B cell (primary cell): ENCODE measurements around the gene ZNF222. TPM values are rescaled to one million over a fixed set of nuclear protein-coding genes. Genes with fewer than 3 reads are reported as not detected.

Experiments used
- ATAC-seq: fragments of 200-7000 bp; cut with Tn5 transposase; one replicate; pipeline ENCODE4 v1.10.0; 2021; ENCODE audit warnings: low read depth, mild to moderate bottlenecking, moderate number of reproducible peaks, moderate library complexity
- CTCF ChIA-PET: fragments of 350-600 bp; sonication (Branson Sonifier 250); formaldehyde crosslinking; loops from one replicate; lab custom pipeline; 2021; ENCODE audit warnings: antibody characterized with exemption, inconsistent platforms; lab: Charles Lee
- POLR2A ChIA-PET: fragments of 350-600 bp; sonication (Branson Sonifier 250); formaldehyde crosslinking; loops from one replicate; lab custom pipeline; 2021; ENCODE audit warnings: antibody characterized with exemption; lab: Charles Lee
- DNase-seq: peaks from one replicate; pipeline ENCODE4 v3.0.0; 2013
- H2AFZ ChIP-seq: 2 replicates; pipeline ENCODE4 v1.6.1; 2012; ENCODE audit warnings: mild to moderate bottlenecking, low read depth, low read length; ENCODE audit not compliant: insufficient read depth, poor library complexity, severe bottlenecking
- H3K27ac ChIP-seq, 2 donors: 1 replicate in 1 of 2; 2 replicates in 1 of 2; pipeline ENCODE4 v1.5.1; 2012 to 2013; ENCODE audit warnings: low read length in 2 of 2, mild to moderate bottlenecking in 2 of 2, moderate library complexity in 1 of 2
- H3K27me3 ChIP-seq, 4 experiments: fragments of 200-600 bp in 1 of 4; sonication (generic) in 1 of 4; replicated peaks in 1 of 4; 1 replicate in 2 of 4; 2 replicates in 2 of 4; pipeline versions ENCODE4 v1.6.1 to v1.7.0; 2013 to 2016; ENCODE audit warnings: low read length in 3 of 4, mild to moderate bottlenecking in 2 of 4, mixed read lengths in 1 of 4, moderate library complexity in 1 of 4; ENCODE audit not compliant: insufficient read depth in 4 of 4, control insufficient read depth in 3 of 4; ENCODE audit errors: control extremely low read depth in 1 of 4
- H3K36me3 ChIP-seq, 2 experiments: replicated peaks in 1 of 2; 1 replicate in 1 of 2; 2 replicates in 1 of 2; pipeline versions ENCODE4 v1.6.1 to v1.7.1; 2013; ENCODE audit warnings: low read length in 1 of 2; ENCODE audit not compliant: insufficient read depth in 2 of 2, control insufficient read depth in 1 of 2; ENCODE audit errors: control extremely low read depth in 1 of 2, extremely low read depth in 1 of 2
- H3K4me1 ChIP-seq, 2 donors: fragments of 200-600 bp in 1 of 2; sonication (generic) in 1 of 2; 1 replicate in 1 of 2; 2 replicates in 1 of 2; pipeline versions ENCODE4 v1.5.1 to v1.6.1; 2013 to 2017; ENCODE audit warnings: low read length in 2 of 2; ENCODE audit not compliant: control insufficient read depth in 2 of 2, insufficient read depth in 2 of 2
- H3K4me2 ChIP-seq: replicated peaks from 2 replicates; pipeline ENCODE3; 2012; ENCODE audit warnings: mild to moderate bottlenecking, low read depth, low read length; ENCODE audit not compliant: poor library complexity, severe bottlenecking
- H3K4me3 ChIP-seq, 5 experiments: fragments of 200-600 bp in 1 of 5; sonication (generic) in 1 of 5; 1 replicate in 3 of 5; 2 replicates in 2 of 5; pipeline versions ENCODE4 v1.5.1 to v1.7.0; 2011 to 2016; ENCODE audit warnings: low read length in 4 of 5, mild to moderate bottlenecking in 4 of 5, low read depth in 2 of 5, control low read depth in 1 of 5, moderate library complexity in 1 of 5; ENCODE audit not compliant: insufficient read depth in 1 of 5; ENCODE audit errors: control extremely low read depth in 1 of 5, extremely low read depth in 1 of 5
- H3K79me2 ChIP-seq: fragments of 200-600 bp; sonication (generic); one replicate; pipeline ENCODE4 v1.6.0; 2016; ENCODE audit warnings: low read length; ENCODE audit not compliant: control insufficient read depth, insufficient read depth
- H3K9ac ChIP-seq: fragments of 200-600 bp; sonication (generic); 2 replicates; pipeline ENCODE4 v1.6.1; 2017; ENCODE audit warnings: mild to moderate bottlenecking, low read length, moderate library complexity
- H3K9me3 ChIP-seq, 3 donors: one replicate each; pipeline versions ENCODE4 v1.6.1 to v1.7.1; 2013; ENCODE audit warnings: low read length in 2 of 3; ENCODE audit not compliant: control insufficient read depth in 2 of 3, insufficient read depth in 1 of 3; ENCODE audit errors: control extremely low read depth in 1 of 3
- H4K20me1 ChIP-seq: 2 replicates; pipeline ENCODE4 v1.6.0; 2012; ENCODE audit warnings: mild to moderate bottlenecking, low read length; ENCODE audit not compliant: insufficient read depth, control insufficient read depth, poor library complexity, severe bottlenecking
- H3K27ac Mint-ChIP-seq: one replicate; pipeline ENCODE4 v1.8.0; 2021; ENCODE audit warnings: mixed read lengths
- H3K27me3 Mint-ChIP-seq: one replicate; pipeline ENCODE4 v1.8.0; 2021; ENCODE audit warnings: mixed read lengths
- H3K4me1 Mint-ChIP-seq: one replicate; pipeline ENCODE4 v1.8.0; 2021; ENCODE audit warnings: mixed read lengths
- H3K4me3 Mint-ChIP-seq: one replicate; pipeline ENCODE4 v1.8.0; 2021; ENCODE audit warnings: mixed read lengths
- H3K9me3 Mint-ChIP-seq: one replicate; pipeline ENCODE4 v1.8.0; 2022; ENCODE audit warnings: mixed read lengths; ENCODE audit not compliant: insufficient read depth
- CTCF ChIP-seq: fragments of 200-600 bp; IDR thresholded peaks from one replicate; pipeline ENCODE4 v1.8.0; 2022; ENCODE audit warnings: antibody characterized with exemption, mild to moderate bottlenecking
- EZH2 ChIP-seq: IDR thresholded peaks from 2 replicates; pipeline ENCODE4 v1.6.1; 2012; ENCODE audit warnings: borderline replicate concordance, low read depth, mild to moderate bottlenecking, moderate library complexity, low read length; ENCODE audit not compliant: insufficient read depth, poor library complexity, severe bottlenecking
- WGBS: methylation state at CpG from one replicate; pipeline ENCODE4 v1.1.5; 2013; ENCODE audit warnings: missing lambda C conversion rate; ENCODE audit not compliant: insufficient coverage; 5-methylcytosine and 5-hydroxymethylcytosine counted together
- intact Hi-C: fragments of 100-400 bp; cut with micrococcal nuclease; formaldehyde crosslinking; loops from one replicate; pipeline ENCODE4 v1.10.0; 2022
- polyA plus RNA-seq: library from polyadenylated mRNA; depleted of rRNA; stranded (reverse); fragments of >200 nt; gene quantifications from 2 replicates; pipeline ENCODE4 v1.2.3, GENCODE V29; 2012
- total RNA-seq, 2 donors: library from RNA; stranded (reverse); fragments of 120-200 nt in 1 of 2; gene quantifications; 1 replicate in 1 of 2; 2 replicates in 1 of 2; pipeline versions ENCODE4 v1.2.3 to v1.2.4, GENCODE V29; 2013 to 2022

Gene ZNF222
- total and polyA plus RNA-seq, 2 donors (not counting 1 experiment from before 2014, with no cell fraction given): 2.5 to 7.5 TPM

- DNase-seq (no peak), ATAC-seq (no peak)
- Mint-ChIP-seq H3K4me1 (peaks cover 19% of the 10 kb centered on the region), H3K27me3 (no peaks in the 10 kb centered on the region), H3K27ac (peak overlapping the region; percentile 95), H3K4me3 (peak overlapping the region; percentile 99), H3K9me3 (peaks cover 20% of the 10 kb centered on the region)
- H3K27ac ChIP-seq: peak overlapping the region; percentile 67 to 78
- TF ChIP-seq EZH2 (no peak), CTCF (peak; percentile 24)
- peak overlapping the region; percentile 100 for H2AFZ ChIP-seq
- H3K4me1 ChIP-seq: peaks cover 13 to 14% of the 10 kb centered on the region in 2 donors
- peak overlapping the region; percentile 92 for H3K4me2 ChIP-seq
- H3K79me2 ChIP-seq: peaks cover 23% of the 10 kb centered on the region
- CTCF ChIA-PET: interaction anchor here (0.5 to 1.4 kb wide), 3 partner anchors 92 to 363 kb away, joined by 3 to 5 read pairs (median 4); no protein-coding TSS in a partner anchor
- H3K9ac ChIP-seq: peak overlapping the region; percentile 93
- H3K4me3 ChIP-seq: peak overlapping the region; percentile 75 to 96 (median 89)
- intact Hi-C loops: loop anchor here (5.0 kb wide), 1 partner anchor 399 kb away; the partner anchor contains the start of gene ZNF285
- POLR2A ChIA-PET: interaction anchor here (0.5 to 1.0 kb wide), 2 partner anchors 22 to 758 kb away, joined by 3 to 5 read pairs; no protein-coding TSS in a partner anchor
- peaks cover 4 to 22% (median 15%) of the 10 kb centered on the region in 3 donors for H3K9me3 ChIP-seq
- no peaks in the 10 kb centered on the region for H3K27me3 ChIP-seq
- H4K20me1 ChIP-seq: no peaks in the 10 kb centered on the region
- WGBS: 0% methylated on average over 7 of the region's 15 CpGs
- peaks cover 5 to 21% of the 10 kb centered on the region in 2 experiments for H3K36me3 ChIP-seq
These were observed 21.6 kb upstream of the ZNF222 start for GRCh38 chr19:44003461-44004009.

GRCh38 chr19:44005973-44006372 is 19.2 kb upstream of the ZNF222 start:
- no peak for DNase-seq
- Mint-ChIP-seq H3K9me3 (peaks cover 29% of the 10 kb centered on the region), H3K4me1 (peaks cover 19% of the 10 kb centered on the region), H3K4me3 (no peak overlapping the region), H3K27me3 (no peaks in the 10 kb centered on the region), H3K27ac (no peak overlapping the region)
- Histone ChIP-seq H3K4me3 (no peak overlapping the region), H4K20me1 (no peaks in the 10 kb centered on the region), H3K4me2 (no peak overlapping the region), H3K79me2 (peaks cover 23% of the 10 kb centered on the region), H3K27me3 (no peaks in the 10 kb centered on the region), H3K27ac (no peak overlapping the region), H3K9me3 (peaks cover 15 to 39% (median 39%) of the 10 kb centered on the region in 3 donors), H2AFZ (no peak overlapping the region), H3K9ac (no peak overlapping the region), H3K4me1 (peaks cover 13 to 14% of the 10 kb centered on the region in 2 donors), H3K36me3 (peaks cover 20 to 45% of the 10 kb centered on the region in 2 experiments)
- intact Hi-C loops: no loop called here
- CTCF ChIA-PET: no interaction called here
- WGBS: no CpG with 5 or more reads among the region's 1 CpG
- TF ChIP-seq EZH2 (no peak), CTCF (no peak)
- POLR2A ChIA-PET: no interaction called here
- no peak for ATAC-seq
